ENCODE results near the gene AGXT.
A peak's percentile ranks its signal among the peaks of the same experiment; 100 is the strongest.
"Not testable (repeated sequence)": the region's sequence is repeated elsewhere in the genome, so short reads cannot be mapped to it uniquely, and the experiment has no call there.

Gene AGXT

DNA sequence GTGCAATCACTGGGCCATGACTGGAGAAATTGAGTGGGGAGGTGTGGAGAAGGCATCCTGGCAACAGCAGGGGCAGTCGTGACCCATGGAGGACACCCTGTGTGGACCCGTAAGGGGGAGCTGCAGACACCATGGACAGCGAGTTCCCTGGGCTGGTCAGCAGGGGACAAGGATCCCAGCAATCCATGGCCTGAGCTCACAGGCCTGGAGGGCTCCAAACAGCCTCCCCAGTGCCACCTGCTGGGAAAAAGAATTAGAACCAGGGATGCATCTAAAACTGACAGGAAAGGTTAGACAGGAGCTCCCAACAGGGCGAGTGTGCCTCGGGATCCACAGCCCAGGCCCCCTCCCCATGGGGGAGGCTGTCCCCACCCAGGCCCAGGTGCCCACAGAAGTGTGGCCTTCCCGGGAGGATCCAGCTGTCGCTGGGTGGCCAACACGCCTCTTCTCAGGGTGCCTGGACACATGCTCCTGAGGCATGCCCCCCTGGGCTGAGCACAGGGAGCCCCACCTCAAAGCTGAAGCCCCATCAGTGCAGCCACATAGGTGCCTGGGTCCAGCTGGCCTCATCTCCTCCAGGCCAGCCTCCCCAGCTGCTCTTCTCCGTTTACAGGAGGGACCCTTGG, 28.1 kb upstream of the AGXT start:
- no peak for DNase-seq

DNA sequence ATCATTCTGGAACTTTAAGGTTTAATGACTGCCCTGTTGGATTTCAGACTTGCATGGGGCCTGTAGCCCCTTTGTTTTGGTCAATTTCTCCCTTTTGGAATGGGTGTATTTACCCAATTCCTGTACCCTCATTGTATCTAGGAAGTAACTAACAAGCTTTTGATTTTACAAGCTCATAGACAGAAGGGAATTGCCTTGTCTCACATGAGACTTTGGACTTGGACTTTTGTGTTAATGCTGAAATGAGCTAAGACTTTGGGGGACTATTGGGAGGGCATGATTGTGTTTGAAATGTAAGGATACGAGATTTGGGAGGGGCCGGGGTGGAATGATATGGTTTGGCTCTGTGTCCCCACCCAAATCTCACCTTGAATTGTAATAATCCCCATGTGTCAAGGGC, 22.3 kb upstream of the AGXT start:
- DNase-seq, result not testable (repeated sequence)

DNA sequence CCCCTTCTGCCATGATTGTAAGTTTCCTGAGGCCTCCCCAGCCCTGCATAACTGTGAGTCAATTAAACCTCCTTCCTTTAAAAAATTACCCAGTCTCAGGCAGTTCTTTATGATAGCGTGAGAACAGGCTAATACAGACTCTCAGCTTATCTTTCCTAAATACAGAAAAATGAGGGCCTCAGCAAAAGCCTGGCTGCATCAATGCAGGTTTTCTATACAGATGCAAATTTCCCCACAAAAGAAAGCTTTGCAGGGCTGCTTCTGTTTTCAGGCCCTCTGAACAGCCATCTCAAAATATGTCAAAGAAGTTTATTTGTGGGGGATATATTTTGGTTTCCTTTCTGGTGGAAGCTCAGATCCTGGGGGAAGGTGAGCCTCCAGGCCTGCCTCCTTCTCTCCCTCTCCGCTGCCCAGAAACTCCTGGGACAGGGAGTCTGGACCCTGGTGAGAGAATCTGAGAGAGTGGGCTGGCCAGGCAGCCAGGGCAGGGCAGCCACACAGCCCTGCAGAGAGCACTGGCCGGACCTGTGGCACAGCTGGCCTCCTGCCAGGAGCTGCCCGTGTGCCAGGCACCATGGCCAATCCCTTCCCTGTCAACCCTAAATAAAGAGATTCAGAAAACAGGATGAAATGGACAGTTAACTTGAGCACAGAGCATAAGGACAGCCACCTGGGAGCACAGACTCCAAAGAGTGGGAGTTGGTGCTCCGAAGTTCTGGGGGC, 21.6 kb upstream of the AGXT start:
- no peak for DNase-seq

DNA sequence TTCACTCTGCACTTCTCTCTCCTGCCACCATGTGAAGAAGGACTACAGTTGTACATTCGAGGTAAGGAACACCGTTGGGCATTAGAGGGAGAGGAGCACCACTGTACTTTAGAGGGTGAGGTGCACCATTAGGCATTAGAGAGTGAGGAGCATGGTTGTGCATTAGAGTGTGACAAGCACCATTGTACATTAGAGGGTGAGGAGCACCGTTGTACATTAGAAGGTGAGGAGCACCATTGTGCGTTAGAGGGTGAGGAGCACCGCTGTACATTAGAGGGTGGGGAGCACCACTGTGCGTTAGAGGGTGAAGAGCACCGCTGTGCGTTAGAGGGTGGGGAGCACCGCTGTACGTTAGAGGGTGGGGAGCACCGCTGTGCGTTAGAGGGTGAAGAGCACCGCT, 20.8 kb upstream of the AGXT start:
- no peak for DNase-seq

DNA sequence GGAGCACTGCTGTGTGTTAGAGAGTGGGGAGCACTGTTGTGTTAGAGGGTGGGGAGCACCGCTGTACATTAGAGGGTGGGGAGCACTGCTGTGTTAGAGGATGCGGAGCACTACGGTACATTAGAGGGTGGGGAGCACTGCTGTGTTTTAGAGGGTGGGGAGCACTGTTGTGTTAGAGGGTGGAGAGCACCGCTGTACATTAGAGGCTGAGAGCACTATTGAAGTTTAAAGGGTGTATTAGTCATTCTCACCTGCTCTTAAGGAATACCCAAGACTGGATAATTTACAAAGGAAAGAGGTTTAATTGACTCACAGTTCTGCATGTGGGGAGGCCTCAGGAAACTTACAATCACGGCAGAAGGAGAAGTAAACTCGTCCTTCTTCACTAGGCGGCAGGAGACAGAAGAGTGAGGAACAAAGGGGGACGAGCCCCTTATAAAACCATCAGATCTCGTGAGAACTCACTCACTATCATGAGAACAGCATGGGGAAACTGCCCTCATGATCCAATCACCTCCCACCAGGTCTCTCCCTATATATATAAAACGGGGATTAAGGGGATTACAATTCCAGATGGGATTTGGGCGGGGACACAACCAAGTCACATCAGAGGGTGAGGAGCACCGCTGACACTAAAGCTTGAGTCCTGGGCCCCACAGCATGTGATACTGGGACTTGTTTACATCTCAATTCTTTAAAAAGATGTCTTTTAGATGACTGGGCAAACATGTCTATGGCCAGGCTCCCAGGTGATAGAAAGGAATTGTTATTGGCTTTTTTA, 19.5 kb upstream of the AGXT start:
- no peak for DNase-seq

DNA sequence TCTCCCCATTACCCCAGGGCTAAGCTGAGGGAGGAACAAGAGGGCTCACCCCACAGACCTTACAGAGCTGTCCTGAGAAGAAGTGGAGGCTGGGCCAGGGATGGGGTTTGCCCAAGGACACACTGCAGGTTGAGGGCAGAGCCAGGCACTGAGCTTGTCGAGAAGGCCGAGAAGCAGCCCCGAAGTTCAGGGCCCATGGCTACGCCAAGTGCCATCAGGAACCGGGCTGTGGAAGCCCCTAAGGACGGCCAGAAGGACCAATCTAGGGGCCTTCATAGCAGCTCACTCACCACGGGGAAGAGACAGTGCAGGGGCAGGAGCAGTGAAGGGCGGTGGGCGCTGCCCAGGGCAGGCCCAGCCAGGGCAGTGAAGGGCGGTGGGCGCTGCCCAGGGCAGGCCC, 18.6 kb upstream of the AGXT start:
- DNase-seq, result no peak

DNA sequence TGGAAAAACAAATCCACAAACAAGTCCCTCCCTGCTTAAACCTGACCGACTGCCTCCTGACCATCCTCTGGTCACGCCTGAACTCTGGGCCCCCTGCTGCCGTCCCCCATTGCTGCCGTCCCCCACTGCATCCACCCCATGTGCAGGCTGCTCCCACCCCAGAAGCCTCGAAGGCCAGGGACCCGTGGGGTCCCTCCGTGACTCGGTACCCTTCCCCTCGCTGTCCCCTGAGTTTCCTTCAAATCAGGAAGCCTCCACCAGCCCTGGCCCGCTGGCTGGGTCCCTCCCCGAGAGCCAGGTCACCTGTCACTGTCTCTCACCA, 17.9 kb upstream of the AGXT start:
- DNase-seq, result no peak

DNA sequence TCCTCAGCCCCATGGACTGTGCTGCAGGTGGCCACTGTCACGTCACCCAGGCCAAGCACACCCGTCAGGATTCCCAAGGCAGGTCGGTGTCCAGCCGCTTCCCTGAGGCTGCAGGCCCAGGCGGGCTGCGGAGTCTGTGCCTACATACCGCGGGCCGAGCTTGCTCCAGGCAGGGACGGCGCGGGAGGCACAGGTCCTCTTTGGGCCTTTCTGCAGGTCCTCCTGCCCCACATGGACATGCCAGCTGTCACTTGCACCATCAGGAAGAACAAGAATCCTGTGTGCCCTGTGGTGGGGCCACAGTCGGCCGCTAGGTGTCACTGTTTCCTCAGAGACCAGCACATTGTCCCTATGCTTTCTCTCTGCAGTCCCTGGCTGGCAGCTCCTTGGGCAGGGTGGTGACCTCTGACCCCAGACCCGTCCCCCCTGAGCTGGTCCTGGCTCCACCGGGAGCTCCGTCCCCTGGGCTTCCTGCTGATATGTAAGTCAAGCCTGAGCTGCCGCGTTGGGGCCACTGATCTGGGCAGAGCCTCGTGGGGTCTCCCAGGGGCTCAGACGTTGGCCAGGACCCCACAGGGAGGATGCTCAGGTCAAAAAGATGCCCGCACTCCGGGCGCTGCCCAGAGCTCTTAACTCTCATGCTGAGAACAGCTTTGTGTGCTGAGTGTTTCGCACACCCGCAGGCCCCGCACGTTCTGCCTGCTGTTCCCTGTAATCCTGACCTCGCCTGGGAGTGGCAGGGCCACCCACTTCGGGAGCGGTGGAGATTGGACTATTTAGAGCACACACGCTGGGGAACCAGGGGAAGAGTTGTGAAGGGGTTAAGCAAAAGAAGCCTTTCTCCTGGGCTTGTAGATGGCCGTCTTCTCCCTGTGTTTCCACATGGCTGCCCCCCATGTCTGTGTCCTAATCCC, 17.3 kb upstream of the AGXT start:
- peak; percentile 86 for DNase-seq

DNA sequence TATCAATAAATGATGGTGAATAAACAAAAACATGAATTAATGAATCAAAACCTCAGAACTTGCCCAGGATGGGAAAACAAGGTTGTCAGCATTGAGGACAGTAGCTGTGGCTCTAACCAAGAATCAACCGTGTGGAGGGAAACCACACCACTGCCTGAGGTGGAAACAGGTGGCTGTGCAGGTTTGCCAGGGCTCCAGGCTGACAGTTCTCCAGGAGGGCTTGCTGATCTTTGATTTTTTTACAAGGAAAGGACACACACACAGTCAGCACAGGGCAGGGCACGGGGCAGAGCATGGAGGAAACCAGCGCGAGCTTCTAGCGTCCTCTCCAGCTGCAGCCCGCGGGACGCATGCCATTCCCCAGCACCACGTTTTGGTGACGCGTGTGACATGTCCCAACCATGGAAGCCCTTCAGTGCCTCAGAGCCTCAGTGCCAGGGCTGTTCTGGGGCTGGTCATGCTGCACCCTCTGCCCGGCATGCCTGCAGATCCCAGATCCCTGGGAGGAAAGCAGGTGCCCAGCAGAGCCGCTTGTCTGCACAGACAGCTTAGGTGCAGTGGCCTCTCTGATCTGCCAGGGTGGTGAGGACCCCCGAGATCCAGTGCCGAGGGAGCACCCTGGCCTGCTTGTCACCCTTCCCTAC, 15.8 kb upstream of the AGXT start:
- DNase-seq, result no peak

DNA sequence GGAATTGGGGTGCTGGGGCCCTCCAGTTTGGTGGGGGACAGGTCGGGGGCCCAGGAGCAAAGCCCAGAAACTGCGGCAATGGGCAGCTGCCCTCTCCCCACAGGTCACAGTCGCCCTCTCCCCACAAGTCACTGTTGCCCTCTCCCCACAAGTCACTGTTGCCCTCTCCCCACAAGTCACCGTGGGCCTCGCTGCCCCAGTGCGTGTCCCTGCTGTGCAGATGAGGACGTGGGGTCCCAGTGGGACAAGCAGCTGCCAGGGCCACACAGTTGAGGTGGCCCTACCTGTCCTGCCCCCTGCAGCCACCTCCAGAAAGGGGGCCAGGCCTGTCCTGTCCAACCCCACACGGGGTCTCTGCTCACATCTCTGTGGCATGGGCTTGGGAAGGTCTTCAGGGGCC, 13.0 kb upstream of the AGXT start:
- no peak for DNase-seq

DNA sequence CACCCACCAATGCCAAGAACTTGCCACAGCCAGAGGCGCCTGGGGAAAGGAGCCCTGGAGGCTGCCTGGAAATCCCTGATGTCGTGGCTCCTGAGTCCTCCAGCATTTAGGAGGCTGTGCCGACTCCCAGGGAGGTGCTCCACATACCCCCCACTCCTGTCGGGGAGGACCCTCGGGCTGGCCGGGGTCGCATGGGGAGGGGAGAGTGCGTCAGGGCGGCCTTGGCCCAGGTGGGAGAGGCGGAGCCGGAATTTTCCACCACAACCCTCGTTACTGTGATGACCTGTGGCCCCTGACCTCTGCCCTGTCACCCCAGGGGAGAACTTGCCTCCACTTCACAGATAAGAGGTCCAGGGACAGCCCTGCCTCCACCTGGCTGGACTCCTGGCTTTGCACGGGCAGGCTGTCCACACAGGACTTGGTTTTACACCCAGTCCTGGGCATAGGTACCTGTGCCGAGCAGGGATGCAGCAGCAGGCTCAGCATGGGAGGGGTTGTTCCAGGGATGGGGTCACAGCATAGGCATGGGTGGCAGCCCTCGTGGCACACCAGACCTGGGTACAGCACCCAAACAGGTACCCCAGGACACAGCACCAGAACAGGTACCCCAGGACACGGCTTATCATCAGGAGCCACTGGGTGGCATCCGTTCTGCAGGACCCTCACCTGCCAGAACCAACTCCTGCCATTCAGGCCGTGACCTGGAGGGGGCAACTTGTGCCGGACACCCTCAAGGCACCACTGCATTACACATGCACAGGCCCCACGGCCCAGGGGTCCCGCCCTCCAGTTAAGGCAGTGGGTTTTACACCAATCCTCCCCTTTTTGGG, 12.3 kb upstream of the AGXT start:
- no peak for DNase-seq

DNA sequence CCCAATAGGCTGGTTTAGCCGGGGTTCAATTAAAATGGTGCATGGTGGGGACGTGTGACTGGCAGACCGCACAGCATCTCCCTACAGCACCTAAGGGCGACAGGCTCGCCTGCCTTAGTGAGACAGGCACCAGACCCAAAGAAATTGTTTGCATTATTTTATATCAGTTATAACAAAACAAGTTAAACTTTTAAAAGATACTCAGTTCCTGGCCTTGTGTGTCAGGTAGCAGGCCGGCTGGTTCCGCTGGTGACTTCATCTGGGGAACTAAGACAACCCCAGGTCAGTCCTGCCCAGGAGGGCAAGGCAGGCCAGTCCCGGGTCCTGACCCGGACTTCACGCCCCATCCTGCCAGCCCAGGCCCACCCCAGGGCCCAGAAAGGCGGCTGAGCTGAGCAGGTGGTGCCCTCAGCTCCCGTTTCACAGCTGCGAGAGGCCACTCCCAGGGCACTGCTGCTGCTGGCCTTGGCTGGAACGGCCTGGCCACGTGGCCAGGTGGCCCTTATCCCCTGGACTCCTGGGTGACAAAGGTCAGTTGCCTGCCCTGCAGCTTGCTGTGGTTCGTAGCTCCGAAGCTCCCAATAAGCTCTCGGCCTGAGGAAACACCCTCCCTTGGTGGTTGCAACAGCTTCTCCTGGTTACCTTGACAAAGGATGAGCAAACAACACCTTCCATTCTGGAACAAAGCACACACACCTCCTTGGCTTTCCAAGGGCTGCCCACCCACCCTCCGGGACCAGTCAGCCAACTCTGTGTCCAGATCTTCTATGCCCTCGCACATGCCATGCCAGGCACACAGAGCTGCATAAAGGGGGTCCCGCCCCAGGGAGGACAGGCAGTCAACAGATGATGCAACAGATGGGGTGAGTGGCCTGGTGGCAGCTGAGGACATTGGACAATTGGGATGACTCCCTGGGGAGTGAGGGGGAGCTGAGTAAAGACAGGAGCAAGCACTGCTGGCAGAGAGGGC, 11.3 kb upstream of the AGXT start:
- DNase-seq, result no peak

DNA sequence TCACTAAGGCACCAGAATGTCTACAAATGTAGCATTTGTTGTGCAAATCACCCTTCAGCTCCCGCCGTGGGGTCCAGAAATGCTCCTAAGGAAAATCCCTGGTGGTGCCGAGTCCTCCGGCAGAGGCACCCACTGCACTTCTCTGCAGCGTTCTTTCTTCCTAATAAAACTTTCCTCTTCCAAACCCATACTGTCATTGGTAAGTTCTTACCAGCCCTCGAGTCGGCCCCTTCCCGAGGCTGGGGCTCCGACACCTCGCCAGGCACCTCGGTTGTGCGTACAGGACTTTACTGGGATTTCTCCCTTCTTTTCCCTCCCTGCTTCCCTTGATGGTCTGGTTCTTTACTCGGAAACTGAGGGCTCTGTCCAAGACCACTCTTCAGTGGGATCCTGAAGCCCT, 10.3 kb upstream of the AGXT start:
- DNase-seq, result no peak

DNA sequence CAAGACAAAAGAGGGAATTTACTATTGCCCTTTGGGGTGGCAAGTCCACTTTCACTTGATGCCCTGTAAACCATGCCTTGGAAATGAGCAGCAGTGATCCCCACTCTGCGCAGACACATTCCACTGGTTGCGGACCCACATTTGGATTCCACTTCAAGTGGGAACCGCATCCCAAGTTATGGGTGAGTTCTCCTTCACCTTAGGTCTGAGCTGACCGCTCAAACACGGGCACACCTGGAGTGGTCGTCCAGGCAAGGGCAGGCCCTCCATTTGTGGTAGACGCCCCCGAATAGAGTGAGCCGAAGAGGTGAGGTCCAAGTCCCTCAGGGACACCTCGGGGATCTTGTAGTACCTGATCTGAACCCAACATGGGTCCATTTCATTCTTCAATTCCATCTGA, 9.8 kb upstream of the AGXT start:
- no peak for DNase-seq

DNA sequence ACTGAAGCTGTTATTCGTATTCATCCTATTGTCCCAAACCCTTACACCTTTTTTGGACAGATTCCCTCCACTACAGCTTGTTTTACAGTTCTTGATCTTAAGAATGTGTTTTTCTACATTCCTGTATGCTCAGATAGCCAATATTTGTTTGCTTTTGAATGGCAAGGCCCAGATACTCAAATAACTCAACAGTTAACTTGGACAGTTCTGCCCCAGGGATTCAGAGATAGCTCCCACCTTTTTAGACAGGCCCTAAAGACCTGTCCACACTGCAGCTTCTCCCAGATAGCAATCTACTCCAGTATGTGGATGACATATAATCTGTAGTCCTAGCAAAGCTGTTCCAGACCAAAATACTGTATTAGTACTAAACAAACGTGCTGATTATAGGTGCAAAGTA, 7.1 kb upstream of the AGXT start:
- no peak for DNase-seq

DNA sequence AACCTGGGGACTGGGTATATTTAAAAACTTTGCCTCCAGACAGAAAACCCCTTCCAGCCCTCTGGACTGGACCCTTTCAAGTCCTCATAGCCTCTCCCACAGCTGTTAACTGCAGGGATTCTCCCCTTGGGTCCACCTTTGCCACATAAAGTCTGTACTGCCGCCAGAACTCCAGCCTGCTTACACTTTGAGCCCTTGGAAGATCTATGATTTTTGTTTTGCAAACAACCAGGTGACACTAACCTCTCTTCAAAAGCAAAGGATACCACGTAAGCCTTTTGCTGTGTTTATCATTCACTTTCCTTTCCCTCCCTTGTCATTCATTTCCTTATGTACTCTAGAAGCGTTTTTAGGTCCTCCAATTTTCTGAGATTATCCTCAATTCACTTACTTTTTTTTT, 4.1 kb upstream of the AGXT start:
- DNase-seq, result no peak

DNA sequence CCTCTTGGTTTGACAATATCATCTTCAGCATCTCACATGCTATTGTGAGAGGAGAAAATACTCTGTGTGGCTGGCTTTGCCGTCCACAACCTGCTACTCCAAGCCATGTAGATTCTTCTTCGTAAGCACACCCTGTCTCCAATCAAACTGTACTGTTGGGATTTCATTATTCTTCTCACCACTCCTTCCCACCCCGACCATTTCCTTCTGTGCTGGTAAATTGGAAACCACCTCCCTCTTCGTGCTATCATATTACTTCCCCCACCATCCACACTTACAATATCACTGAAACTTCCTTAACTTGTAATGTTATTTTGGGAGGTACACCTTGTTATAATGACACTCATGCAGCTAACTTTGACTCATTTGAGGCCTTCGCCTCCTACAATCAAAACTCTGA, 3.2 kb upstream of the AGXT start:
- no peak for DNase-seq

DNA sequence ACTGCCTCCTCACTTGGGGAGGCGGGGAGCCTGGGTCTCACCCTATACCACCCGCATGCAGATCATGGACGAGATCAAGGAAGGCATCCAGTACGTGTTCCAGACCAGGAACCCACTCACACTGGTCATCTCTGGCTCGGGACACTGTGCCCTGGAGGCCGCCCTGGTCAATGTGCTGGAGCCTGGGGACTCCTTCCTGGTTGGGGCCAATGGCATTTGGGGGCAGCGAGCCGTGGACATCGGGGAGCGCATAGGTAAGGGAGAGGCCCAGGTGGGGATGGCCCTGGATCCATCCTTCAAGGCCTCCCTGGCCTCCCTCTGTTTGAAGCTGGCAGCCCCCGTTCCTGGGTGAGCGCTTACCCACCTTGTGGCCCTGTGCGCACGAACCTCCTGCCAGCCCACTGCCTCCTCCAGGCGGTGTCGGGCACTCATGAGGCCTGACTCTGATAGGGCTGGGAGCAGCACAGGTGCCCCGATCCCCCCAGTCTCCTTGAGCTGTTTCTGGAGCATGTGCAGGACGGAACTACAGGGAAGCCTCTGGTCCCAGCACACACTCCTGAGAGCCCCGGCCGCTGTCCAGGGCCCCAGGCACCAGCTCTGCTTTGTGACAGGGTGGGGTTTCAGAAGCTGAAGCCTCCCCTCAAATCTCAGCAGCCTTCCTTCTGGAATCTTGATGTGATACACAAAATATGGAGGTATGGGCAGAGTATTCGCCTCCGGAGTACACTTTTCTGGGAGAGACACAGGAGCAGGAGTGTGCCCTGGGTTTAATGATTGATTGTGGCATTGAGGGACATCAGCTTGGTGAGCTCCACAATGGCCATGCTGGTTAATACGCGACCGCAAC, 708 bp downstream of the AGXT start:
- DNase-seq, result no peak

Data from activated CD4-positive, CD25-positive, alpha-beta regulatory T cell treated with anti-CD3 and anti-CD28 coated beads, Interleukin-2, amount 50 U/mL, for 72 hours (primary cell).